DLD1 (cell line): ENCODE data around the gene TRAIP.
"Not testable (repeated sequence)": the region's sequence is repeated elsewhere in the genome, so short reads cannot be mapped to it uniquely, and the experiment has no call there.

Source experiments
- in situ Hi-C: cut with HindIII; loops from 2 replicates; pipeline ENCODE4 v1.10.0; 2017; ENCODE audit warnings: low sequenced_read_pairs

Gene TRAIP

DNA sequence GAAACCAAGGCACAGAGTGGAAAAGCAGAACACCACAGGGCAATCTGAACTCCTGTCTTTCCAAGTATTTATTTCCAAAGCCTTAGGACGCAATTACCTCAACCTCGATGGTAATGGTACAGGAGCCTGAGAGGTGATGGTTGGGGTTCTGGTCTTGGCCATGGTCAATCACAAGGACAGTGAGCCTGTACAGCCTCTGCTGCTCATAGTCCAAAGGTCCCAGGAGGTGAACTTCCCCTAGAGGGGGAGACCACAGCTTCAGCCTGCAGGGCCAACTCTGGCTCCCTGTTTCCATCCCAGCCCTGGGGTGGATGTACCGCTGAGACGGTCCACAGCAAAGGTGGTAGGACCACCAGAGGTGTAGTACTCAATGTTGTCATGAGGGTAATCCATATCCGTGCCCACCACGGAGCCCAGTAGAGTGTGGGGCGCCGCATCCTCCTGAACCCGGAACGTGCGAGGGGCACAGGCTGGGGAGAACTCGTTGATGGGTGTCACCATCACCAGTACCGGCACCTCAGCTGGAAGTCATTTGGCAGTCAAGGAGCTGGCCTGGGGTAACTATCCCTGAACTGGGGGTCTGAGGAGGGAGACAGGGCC lies 62.8 kb downstream of the TRAIP start:
- in situ Hi-C loops: no loop called here

DNA sequence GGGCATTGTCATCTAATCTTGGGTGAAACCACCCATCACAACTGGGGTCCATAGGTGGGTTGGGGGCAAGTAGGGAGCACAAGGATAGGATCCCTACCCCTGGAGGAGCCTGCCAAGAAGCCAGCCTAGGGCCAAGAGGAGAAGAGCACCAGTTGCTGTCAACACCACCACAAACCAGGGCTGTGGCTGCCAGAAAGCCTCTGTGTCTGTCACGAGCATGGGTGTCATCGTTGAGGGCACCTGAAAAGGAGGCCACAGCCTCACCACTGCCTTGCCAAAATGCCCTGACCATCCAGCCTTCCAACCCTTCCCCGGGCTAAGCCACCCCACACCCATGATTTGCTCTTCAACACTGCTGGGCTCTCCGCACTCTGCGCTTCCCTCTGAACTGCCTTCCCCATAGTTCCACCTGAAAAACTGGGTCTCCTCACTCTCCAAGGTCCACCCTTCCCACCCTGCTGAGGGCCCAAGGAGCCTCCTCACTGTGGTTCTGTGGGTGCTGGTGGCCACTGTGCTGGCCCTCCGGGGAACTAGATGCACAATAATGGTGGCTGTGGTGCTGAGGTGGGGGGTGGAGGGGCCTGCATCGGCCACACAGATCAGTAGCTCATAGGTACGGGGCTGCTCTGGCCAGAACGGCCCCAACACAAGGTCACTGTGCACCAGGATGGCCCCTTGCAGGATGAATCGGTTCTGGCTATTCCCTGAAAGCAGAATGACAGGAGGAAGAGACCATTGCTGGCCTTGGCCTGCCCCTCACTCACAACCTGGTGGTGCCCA lies 63.8 kb downstream of the TRAIP start:
- in situ Hi-C loops: no loop called here

GRCh38 chr3:49791571-49791970 lies 64.8 kb downstream of the TRAIP start:
- in situ Hi-C loops: no loop called here

DNA sequence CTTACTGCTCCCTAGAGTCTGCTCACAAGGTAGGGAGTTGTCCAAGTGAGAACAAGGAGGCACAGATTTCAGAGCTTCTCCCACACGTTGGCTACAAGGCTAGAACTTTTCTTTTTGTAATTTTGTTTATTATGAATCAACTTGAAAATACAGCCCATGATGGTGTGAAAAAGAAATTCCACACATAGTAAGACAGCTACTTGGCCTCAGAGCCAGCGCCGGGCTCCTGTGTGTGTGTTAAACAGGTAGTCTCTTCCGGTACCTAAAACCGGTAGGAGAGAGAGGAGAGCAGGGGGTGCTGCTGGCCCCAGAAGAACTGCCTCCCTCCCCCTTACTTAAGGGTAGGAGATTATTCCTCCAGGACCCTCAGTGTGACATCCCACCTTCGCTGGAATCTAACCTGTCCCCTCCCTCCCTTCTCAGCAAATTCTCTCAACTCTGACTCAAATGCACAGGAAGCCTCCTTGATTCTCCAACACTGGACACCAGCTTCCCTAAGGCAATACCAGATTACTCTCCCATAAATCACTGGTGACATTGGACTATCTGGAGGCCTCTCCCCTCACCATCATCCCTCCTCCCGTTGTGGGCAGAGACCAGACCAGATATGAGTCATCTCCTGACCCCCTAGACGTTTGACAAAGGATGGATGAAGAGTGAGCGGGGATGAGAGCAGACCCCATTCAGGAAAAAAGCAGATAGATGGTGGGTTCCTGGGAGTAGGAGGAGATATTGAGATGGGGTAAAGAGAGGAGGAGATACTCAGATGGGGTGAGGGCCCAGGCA lies 65.5 kb downstream of the TRAIP start:
- in situ Hi-C loops: no loop called here

DNA sequence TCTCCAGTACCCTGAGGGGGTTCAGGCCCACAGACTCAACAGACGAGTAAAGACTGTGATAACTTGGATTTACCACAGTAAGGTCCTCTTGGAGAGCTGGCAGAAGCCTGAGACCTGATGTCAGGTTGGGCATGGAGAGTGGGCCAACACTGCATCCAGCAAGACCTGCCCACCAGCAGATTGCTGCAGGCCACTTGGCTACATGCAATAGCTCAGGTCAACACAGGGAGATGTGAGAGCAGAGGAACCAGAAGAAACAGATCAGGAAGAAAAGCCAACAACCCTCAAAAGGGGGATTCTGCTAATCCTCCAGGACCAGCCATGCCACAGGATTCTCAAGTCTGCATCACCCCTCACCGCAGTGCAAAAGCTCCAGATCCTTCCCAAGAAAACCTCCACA lies 68.3 kb downstream of the TRAIP start:
- in situ Hi-C loops: no loop called here

- in situ Hi-C loops: no loop called here
Observed at GRCh38 chr3:49787536-49787935, 68.8 kb downstream of the TRAIP start.

DNA sequence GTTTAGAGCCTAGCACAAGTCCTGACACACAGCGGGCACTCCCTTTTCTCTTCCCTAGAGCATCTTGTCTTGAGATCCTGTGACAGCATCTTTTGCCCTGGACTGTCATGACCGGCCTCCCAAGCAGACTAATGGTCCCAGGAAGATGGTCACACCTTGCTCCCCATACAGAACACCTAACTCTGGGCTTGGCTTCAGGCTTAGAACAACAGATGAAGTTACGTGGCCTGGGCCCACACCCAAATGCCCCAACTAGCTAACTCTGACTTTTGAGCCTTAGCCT lies 69.2 kb downstream of the TRAIP start:
- in situ Hi-C loops: no loop called here

- in situ Hi-C loops: no loop called here
Observed at GRCh38 chr3:49786357-49787181, 69.8 kb downstream of the TRAIP start, which contains the start of gene IP6K1. IP6K1 (minus strand) TSS chr3:49786542; CDS start chr3:49748040, 38,502 bp downstream.

DNA sequence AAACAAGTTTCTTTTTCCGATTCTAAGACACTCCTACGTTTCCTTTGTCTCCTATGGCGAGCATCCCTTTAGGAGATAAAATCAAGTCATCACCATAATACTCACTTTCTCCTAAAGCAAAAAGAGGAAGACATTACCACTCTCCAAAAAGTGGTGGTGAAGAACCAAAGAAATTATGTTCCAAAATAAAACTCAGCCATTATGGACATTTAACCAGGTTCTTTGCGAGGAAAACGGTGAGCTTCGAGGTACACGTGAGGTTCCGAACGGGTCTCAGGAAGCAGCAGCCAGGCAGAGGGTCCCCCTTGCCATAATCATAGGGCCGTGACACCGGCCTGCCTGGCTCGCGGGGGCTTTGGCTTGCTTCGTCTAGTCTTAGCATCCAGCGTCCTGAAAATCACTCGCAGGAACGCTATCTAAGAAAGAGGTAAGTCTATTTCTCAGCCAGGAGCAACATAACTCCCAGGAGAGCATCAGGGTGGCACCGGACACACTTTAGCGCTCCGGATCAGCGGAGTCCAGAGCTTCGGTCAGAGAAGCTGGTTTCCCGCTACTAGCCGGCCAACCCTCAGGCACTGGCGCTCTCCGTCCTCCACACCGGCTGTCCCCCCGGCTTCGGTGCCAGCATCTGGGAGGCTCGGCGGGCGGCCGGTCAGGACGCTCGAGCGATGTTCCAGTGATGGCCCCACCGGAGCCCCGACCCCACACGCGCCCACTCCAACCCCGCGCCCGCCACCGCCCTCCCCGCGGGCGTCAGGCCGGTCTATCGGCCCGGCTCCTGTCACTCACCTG lies 70.6 kb downstream of the TRAIP start:
- in situ Hi-C loops: no loop called here

GRCh38 chr3:49782277-49782676 lies 74.1 kb downstream of the TRAIP start:
- in situ Hi-C loops: not testable (repeated sequence)

DNA sequence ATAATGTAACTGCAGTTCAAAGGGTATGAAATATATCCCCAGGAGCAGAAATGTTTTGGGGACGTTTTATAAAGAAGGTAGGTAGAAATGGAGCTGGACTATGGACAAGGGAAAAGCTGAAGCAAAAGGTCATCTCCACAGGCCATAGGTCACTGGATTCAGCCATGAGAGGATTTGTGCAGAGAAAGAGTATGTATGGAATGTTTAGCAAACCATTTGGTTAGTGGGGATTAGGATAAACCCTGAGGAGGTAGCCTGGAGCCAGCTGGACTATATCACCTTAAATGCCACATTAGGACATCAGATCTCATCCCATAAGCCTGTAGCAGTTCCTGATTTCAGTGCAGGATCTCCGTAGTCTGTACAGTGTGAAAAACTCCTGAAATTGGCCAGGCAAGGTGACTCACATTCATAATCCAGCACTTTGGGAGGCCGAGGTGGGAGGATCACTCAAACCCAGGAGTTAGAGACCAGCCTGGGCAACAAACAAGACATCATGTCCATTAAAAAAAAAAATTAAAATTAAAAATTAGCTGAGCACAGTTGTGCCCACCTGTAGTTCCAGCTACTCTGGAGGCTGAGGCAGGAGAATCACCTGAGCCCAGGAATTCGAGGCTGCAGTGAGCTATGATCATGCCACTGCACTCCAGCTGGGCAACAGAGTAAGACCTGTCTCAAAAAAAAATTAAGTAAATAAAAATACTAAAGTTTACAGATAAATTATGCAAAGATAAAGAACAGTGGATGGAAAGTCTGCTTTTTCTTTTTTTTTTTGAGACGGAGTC lies 74.8 kb downstream of the TRAIP start:
- in situ Hi-C loops: no loop called here

DNA sequence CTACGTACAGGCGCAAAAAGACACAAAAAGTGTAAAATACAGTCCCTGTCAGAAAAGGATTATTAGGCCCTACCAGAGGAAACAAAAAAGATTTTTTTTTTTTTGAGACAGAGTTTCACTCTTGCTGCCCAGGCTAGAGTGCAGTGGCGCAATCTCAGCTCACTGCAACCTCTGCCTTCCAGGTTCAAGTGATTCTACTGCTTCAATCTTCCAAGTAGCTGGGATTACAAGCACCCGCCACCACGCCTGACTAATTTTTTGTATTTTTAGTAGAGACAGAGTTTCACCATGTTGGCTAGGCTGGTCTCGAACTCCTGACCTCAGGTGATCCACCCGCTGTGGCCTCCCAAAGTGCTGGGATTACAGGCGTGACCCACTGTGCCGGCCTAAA lies 75.4 kb downstream of the TRAIP start:
- in situ Hi-C loops: not testable (repeated sequence)

DNA sequence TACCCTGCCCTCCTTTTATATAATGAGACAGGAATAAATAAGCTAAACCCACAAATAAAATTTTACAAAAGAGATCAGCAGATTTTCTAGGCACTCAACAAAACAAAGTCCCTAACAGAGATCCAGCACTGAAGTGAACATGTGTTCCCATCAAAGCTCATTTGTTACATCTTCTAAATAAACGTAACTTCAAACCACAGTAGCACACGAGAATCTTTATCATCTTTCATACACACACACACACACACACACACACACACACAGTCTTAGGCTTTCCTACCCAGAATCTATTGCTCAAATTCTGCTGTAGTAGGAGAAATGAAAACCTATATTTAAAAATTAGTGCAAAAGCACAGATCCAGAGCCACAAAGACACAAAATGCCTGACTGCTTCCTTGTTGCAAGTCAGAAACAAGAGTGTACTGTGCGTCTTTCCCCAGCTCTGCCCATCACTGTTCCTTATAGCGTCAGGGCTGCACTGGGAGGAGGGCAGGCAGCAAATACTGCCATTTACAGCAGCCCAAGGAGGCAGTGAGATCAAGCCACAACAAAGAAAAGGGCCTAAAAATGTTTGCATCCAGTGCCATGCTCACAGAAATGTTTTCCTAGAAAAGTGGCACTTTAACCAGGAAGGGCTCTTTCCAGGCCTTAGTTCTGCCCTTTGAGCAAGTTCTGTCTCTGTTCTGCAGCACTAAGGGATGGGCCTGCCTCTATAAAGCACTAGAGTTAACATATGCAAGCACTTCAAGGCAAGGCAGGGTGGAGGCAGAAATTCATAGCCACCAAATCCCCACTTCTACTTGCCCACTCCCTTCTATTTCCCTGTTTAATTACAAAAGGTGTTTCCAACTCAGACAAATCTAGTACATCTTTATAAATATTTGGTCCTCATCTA lies 76.0 kb downstream of the TRAIP start:
- in situ Hi-C loops: no loop called here

DNA sequence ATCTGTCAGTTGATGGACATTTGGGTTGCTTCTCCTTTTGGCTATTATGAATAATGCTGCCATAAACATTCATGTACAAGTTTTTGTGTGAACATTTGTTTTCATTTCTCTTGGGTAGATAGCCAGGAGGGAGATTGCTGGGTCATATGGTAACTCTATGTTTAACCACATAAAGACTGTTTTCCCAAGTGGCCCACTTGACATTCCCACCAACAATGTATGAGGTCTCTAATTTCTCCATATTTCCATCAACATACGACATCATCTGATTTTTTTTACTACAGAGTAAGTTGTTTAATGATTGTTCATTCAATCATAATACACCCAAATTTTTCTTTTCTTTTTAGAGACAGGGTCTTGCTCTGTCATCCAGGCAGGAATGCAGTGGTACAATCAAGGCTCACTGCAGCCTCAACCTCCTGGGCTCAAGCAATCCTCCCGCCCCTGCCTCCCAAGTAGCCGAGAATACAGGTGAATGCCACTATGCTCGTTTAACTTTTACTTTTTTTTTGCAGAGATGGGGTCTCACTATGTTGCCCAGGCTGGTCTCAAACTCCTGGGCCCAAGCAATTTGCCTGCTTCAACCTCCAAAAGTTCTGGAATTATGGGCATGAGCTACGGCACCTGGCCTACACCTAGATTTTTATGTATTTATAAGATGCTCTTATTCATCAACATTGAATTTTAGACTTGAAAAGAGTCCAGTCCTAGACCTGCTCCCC lies 76.8 kb downstream of the TRAIP start:
- in situ Hi-C loops: no loop called here
